DMS53 (cell line): ENCODE results near the gene HS6ST3.

ENCODE experiments used
- DNase-seq: peaks from one replicate; lab custom pipeline; 2025; lab: John Stamatoyannopoulos, UW

Gene HS6ST3

GRCh38 chr13:96836733-96837132 lies 746.8 kb downstream of the HS6ST3 start:
- DNase-seq = no peak

DNA sequence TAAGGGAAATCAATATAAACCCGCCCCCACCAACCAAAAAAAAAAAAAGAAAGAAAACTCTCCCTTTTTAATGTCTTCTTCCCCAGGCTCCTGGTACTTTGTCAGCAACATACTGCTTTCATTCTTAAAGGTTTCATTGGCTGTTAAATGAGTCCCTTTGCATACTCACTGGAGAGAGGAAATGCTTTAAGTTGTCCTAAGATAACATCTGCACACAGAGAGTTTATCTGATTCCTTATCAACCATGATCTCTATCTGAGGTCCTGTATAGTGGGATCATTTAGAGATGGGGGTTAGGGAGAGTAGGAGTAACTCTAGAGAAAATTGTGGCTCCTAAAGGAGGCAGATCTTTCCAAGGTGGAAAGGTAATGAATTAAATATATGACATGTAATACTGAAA lies 747.9 kb downstream of the HS6ST3 start:
- DNase-seq = no peak

GRCh38 chr13:96844195-96844594 lies 754.3 kb downstream of the HS6ST3 start:
- DNase-seq = peak; percentile 1

DNA sequence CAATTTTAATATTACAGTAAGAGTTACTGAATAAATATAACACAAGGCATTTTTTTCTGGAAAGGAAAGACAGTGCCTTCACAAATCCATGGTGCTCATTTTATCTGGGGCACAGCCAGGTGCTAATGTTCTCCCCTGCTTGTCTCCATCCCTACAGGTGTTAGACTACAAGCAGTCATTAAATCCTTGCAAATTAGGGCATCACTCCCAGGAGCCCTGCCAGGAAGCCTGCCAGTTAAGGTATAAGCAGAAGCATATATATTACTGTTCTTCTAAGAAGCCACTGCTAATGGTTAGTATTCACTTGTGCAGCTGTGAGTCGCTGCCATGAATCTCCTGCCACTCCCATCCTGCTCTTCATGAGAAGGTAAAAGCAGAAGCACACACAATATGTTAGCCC lies 754.7 kb downstream of the HS6ST3 start:
- DNase-seq = no peak

GRCh38 chr13:96848286-96848685 lies 758.4 kb downstream of the HS6ST3 start:
- peak; percentile 24 for DNase-seq

DNA sequence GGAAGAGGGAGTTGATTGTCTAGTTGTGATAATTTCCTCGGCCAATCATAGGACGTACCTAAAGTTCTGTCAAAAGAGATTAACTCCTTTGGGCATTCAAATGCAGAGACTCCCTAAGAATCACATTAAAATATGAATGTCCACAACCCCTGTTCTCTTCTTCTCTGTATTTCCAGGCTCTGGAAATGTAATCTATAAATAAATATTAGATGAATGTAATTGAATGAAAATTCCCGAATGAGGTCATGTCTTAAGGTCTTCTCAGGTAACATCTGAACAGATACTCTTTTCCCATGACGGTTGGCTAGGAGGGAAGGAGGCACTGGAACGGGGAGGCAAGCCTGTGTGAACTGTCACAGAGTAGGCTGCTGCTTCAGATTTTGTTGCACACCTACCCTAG lies 759.2 kb downstream of the HS6ST3 start:
- DNase-seq = no peak

- DNase-seq = no peak
Measured at GRCh38 chr13:96850538-96851145, 760.7 kb downstream of the HS6ST3 start.

- no peak for DNase-seq
Measured at GRCh38 chr13:96851856-96852445, 762.0 kb downstream of the HS6ST3 start.

DNA sequence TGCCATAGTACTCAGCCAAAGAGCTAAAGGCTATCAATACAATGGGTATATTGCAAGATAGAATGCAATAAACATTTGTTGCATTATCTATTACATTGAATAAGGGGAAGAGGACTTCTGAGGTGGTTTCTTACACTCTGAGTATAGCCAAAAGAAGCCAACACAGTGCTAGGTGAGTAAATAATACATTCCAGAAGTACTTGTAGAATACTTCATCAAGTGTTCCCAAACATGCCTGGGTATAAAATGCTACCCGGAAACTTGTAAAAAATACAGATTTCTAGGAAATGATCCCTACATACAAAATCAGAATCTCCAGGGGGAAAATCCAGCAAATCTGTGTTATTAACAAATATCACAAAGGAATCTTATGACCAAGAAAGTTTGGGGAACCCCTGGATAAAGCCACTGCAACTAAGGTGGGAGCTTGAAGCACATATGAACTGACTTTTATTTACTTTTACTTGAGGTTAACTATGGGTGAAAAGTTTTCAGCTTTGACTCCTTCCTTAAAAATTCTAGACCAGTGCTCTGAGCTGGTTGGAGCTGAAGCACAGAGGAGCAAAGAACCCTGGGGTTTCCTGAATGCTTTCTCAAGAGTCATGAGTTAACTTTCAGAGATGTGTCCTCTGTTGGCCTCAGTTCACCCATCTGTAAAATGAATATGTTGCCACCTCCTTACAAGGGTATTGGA lies 768.4 kb downstream of the HS6ST3 start:
- no peak for DNase-seq

DNA sequence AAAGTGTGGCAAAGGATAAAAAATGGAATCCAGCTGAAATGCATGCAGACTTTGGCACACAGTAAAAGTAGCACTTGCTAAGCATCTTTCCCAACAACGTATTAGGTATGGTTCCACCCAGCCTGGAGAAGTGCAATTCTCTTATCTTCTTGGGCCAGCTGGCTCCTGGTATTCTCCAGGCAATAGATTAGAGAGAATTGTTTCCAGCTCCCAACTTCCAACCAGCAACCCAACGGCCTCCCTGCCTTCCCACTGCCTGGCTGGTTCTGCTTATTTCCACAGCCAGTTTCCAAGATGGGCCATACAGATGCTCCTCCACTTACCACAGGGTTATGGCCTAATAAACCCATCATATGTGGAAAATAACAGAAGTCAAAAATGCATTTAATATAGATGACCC lies 771.0 kb downstream of the HS6ST3 start:
- DNase-seq = no peak

GRCh38 chr13:96862093-96862492 lies 772.2 kb downstream of the HS6ST3 start:
- no peak for DNase-seq

DNA sequence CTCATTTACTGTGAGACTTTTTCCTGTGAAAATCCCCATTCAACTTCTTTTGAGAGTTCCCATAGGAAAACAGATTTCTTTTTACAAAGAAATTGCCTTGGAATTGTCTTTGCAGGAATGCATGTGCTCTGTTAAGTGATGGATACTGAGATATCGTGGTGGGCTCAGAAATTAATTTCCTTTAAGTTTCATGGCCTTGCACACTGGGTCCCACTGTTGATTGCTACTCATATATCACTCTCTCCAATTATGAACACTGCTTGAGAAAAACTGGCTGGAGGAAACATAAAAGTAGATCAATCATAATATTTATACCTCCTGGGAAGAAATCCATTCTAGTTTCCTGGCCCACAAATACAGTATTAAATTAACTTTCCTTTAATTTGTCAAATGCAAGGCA lies 773.1 kb downstream of the HS6ST3 start:
- DNase-seq = no peak

GRCh38 chr13:96871469-96871868 lies 781.6 kb downstream of the HS6ST3 start:
- DNase-seq = peak; percentile 59

GRCh38 chr13:96880419-96880818 lies 790.5 kb downstream of the HS6ST3 start:
- no peak for DNase-seq
